PFSK-1 (cell line): ENCODE results near the gene KRTAP20-3.

ENCODE experiments used
- FOXP2 ChIP-seq: optimal IDR thresholded peaks from 2 replicates; pipeline ENCODE3; 2011; ENCODE audit warnings: borderline replicate concordance, control low read depth, inconsistent platforms; ENCODE audit not compliant: insufficient read depth; ENCODE audit errors: extremely low read length, extremely low read depth
- POLR2AphosphoS5 ChIP-seq: IDR thresholded peaks from 2 replicates; pipeline ENCODE4 v1.6.1; 2012; ENCODE audit warnings: low read depth, mild to moderate bottlenecking, control low read depth, low read length, moderate library complexity
- REST ChIP-seq, 2 experiments: IDR thresholded peaks; 2 replicates each; pipeline versions ENCODE4 v1.6.1 to v1.8.0; 2011 to 2012; ENCODE audit warnings: low read depth in 2 of 2, low read length in 2 of 2, control low read depth in 1 of 2, inconsistent platforms in 1 of 2, mild to moderate bottlenecking in 1 of 2, moderate library complexity in 1 of 2; ENCODE audit not compliant: insufficient read depth in 1 of 2
- SIN3A ChIP-seq: IDR thresholded peaks from 2 replicates; pipeline ENCODE4 v1.6.1; 2012; ENCODE audit warnings: mild to moderate bottlenecking, low read length, moderate library complexity, borderline replicate concordance; ENCODE audit not compliant: insufficient read depth
- TAF1 ChIP-seq: IDR thresholded peaks from 2 replicates; pipeline ENCODE4 v1.6.1; 2012; ENCODE audit warnings: low read length, control low read depth, borderline replicate concordance; ENCODE audit not compliant: insufficient read depth

KRTAP20-3 gene

GRCh38 chr21:30613836-30614235 lies 28.8 kb upstream of the KRTAP20-3 start, which contains the start of gene KRTAP6-1:
Gene KRTAP6-1, minus strand, starts transcription at chr21:30613930. Its CDS starts 26 bp downstream, at chr21:30613904.
- TF ChIP-seq FOXP2 (no peak), POLR2AphosphoS5 (no peak)

- TF ChIP-seq SIN3A = no peak
Observed at GRCh38 chr21:30615199-30615598, 27.5 kb upstream of the KRTAP20-3 start.

GRCh38 chr21:30616125-30616524 lies 26.5 kb upstream of the KRTAP20-3 start, which contains the start of gene KRTAP20-1:
Gene KRTAP20-1, plus strand, starts transcription at chr21:30616425. Its CDS starts 30 bp downstream, at chr21:30616455.
- no peak for TF ChIP-seq TAF1
- TF ChIP-seq REST (IDR thresholded peaks at IDR 0.05; ENCODE audit: insufficient read depth in 1 of 2, low read depth in 2 of 2, low read length in 2 of 2) = no peak
- no peak for TF ChIP-seq POLR2AphosphoS5
- TF ChIP-seq FOXP2 = no peak
- no peak for TF ChIP-seq SIN3A

- TF ChIP-seq SIN3A (no peak), TAF1 (no peak), REST (IDR thresholded peaks at IDR 0.05; ENCODE audit: insufficient read depth in 1 of 2, low read depth in 2 of 2, low read length in 2 of 2) (no peak), POLR2AphosphoS5 (no peak), FOXP2 (no peak)
Observed at GRCh38 chr21:30620080-30620479, 22.6 kb upstream of the KRTAP20-3 start.

GRCh38 chr21:30620522-30620921 lies 22.1 kb upstream of the KRTAP20-3 start, which contains the start of gene KRTAP20-4:
Gene KRTAP20-4, plus strand, starts transcription at chr21:30620627.
- TF ChIP-seq POLR2AphosphoS5 = no peak
- no peak for TF ChIP-seq SIN3A
- TF ChIP-seq REST (IDR thresholded peaks at IDR 0.05; ENCODE audit: insufficient read depth in 1 of 2, low read depth in 2 of 2, low read length in 2 of 2) = no peak
- no peak for TF ChIP-seq TAF1
- TF ChIP-seq FOXP2 = no peak

- no peak for TF ChIP-seq REST (IDR thresholded peaks at IDR 0.05; ENCODE audit: insufficient read depth in 1 of 2, low read depth in 2 of 2, low read length in 2 of 2)
- TF ChIP-seq POLR2AphosphoS5 = no peak
- no peak for TF ChIP-seq FOXP2
- TF ChIP-seq SIN3A = no peak
- no peak for TF ChIP-seq TAF1
Observed at GRCh38 chr21:30623362-30623761, 19.3 kb upstream of the KRTAP20-3 start.
